Activated CD4-positive, alpha-beta T cell treated with anti-CD3 and anti-CD28 coated beads, Interleukin-2, amount 50 U/mL, for 48 hours (primary cell): ENCODE results near the gene ALG1L2.
"Not testable (repeated sequence)": the region's sequence is repeated elsewhere in the genome, so short reads cannot be mapped to it uniquely, and the experiment has no call there.

ENCODE experiments used
- DNase-seq, 2 experiments: peaks; one replicate each; pipeline ENCODE4 v3.0.0-alpha.2; 2020

ALG1L2 gene

GRCh38 chr3:130094491-130094941 lies 12.9 kb downstream of the ALG1L2 start:
- peak; percentile 45 to 50 for DNase-seq

- DNase-seq, result not testable (repeated sequence)
Measured at GRCh38 chr3:130095858-130096257, 14.2 kb downstream of the ALG1L2 start.

GRCh38 chr3:130097096-130097495 lies 15.5 kb downstream of the ALG1L2 start:
- DNase-seq, result not testable (repeated sequence)

- DNase-seq, result peak; percentile 54 to 66
Measured at GRCh38 chr3:130097690-130098638, 16.3 kb downstream of the ALG1L2 start.

- not testable (repeated sequence) for DNase-seq
Measured at GRCh38 chr3:130098639-130099385, 17.2 kb downstream of the ALG1L2 start.

- not testable (repeated sequence) for DNase-seq
Measured at GRCh38 chr3:130102545-130102944, 20.9 kb downstream of the ALG1L2 start.

- not testable (repeated sequence) for DNase-seq
Measured at GRCh38 chr3:130104191-130104590, 22.6 kb downstream of the ALG1L2 start.

- not testable (repeated sequence) for DNase-seq
Measured at GRCh38 chr3:130107333-130107995, 25.8 kb downstream of the ALG1L2 start.

- DNase-seq, result not testable (repeated sequence)
Measured at GRCh38 chr3:130108836-130109585, 27.4 kb downstream of the ALG1L2 start.

- peak in 1 of 2 experiments; percentile 21 for DNase-seq
Measured at GRCh38 chr3:130110386-130111169, 28.9 kb downstream of the ALG1L2 start.

GRCh38 chr3:130111185-130111864 lies 29.7 kb downstream of the ALG1L2 start:
- peak; percentile 99 for DNase-seq

GRCh38 chr3:130111865-130112747 lies 30.5 kb downstream of the ALG1L2 start:
- peak; percentile 100 for DNase-seq

- DNase-seq, result not testable (repeated sequence)
Measured at GRCh38 chr3:130112748-130113073, 31.1 kb downstream of the ALG1L2 start.

GRCh38 chr3:130115400-130115799 lies 33.8 kb downstream of the ALG1L2 start:
- not testable (repeated sequence) for DNase-seq

GRCh38 chr3:130117933-130118332 lies 36.3 kb downstream of the ALG1L2 start:
- no peak for DNase-seq

- DNase-seq, result not testable (repeated sequence)
Measured at GRCh38 chr3:130119824-130120223, 38.2 kb downstream of the ALG1L2 start.

GRCh38 chr3:130120291-130120690 lies 38.7 kb downstream of the ALG1L2 start:
- DNase-seq, result not testable (repeated sequence)

- not testable (repeated sequence) for DNase-seq
Measured at GRCh38 chr3:130122891-130123775, 41.5 kb downstream of the ALG1L2 start.

GRCh38 chr3:130125406-130125805 lies 43.8 kb downstream of the ALG1L2 start:
- DNase-seq, result not testable (repeated sequence)
